K562 (cell line): ENCODE results near the gene FASTK. TPM values are rescaled to one million over a fixed set of nuclear protein-coding genes. Genes with fewer than 3 reads are reported as not detected.

Experiments used
- CBFA2T3 ChIP-seq: fragments of 450-650 bp; IDR thresholded peaks from 2 replicates; pipeline ENCODE4 v1.6.1; 2017
- HMGN3 ChIP-seq: IDR thresholded peaks from 2 replicates; pipeline ENCODE4 v1.6.1; 2011; ENCODE audit warnings: borderline replicate concordance, low read depth, mild to moderate bottlenecking, mixed read lengths, low read length; ENCODE audit not compliant: insufficient read length; ENCODE audit errors: extremely low read depth
- NBN ChIP-seq: fragments of 450-650 bp; IDR thresholded peaks from 2 replicates; pipeline ENCODE4 v1.6.1; 2016; ENCODE audit warnings: low read depth, mild to moderate bottlenecking
- NR3C1 ChIP-seq: sonication (generic); formaldehyde crosslinking; IDR thresholded peaks from 2 replicates; pipeline ENCODE4 v1.8.1; 2022; ENCODE audit warnings: missing genetic modification reagents
- SIN3A ChIP-seq, 2 experiments: fragments of 150-350 bp in 1 of 2; IDR thresholded peaks; 2 replicates each; pipeline ENCODE4 v1.6.1; 2011 to 2016; ENCODE audit warnings: borderline replicate concordance in 2 of 2, low read depth in 2 of 2, low read length in 2 of 2, mild to moderate bottlenecking in 2 of 2, moderate library complexity in 2 of 2; ENCODE audit not compliant: control insufficient read depth in 1 of 2
- SMARCA4 ChIP-seq: fragments of 450-650 bp; IDR thresholded peaks from 2 replicates; pipeline ENCODE4 v1.6.1; 2016
- SNRNP70 ChIP-seq: fragments of 200-400 bp; formaldehyde crosslinking; optimal IDR thresholded peaks from 2 replicates; pipeline ENCODE3; 2017; ENCODE audit warnings: low read depth, low read length
- SPI1 ChIP-seq: IDR thresholded peaks from 2 replicates; pipeline ENCODE4 v1.6.1; 2011; ENCODE audit warnings: low read depth, low read length, control low read depth, borderline replicate concordance
- XRCC3 ChIP-seq: fragments of 450-650 bp; IDR thresholded peaks from 2 replicates; pipeline ENCODE4 v1.6.1; 2017; ENCODE audit warnings: mild to moderate bottlenecking, moderate library complexity
- ZC3H8 ChIP-seq: fragments of 450-650 bp; IDR thresholded peaks from 2 replicates; pipeline ENCODE4 v1.6.1; 2017
- ZNF197 ChIP-seq: fragments of 200-800 bp; sonication (Bioruptor generic); IDR thresholded peaks from 2 replicates; pipeline ENCODE4 v1.6.1; 2016; ENCODE audit warnings: low read depth, missing genetic modification characterization, missing compliant biosample characterization
- ZNF707 ChIP-seq: fragments of 250-450 bp; sonication (Bioruptor Pico); conservative IDR thresholded peaks from 2 replicates; pipeline ENCODE4 v1.8.0; 2022; ENCODE audit warnings: inconsistent platforms, mild to moderate bottlenecking, moderate library complexity
- polyA plus RNA-seq, 8 experiments: library from polyadenylated mRNA; depleted of rRNA in 4 of 8; stranded (reverse) in 5 of 8; unstranded in 3 of 8; fragments of >200 nt; fragmentation: Nextera tagmentation in 2 of 8; fragmentation: Illumina TruSeq in 1 of 8; extraction: Ambion mirVana in 2 of 8; extraction: Trizol in 1 of 8; gene quantifications; 2 replicates each; pipeline versions ENCODE4 v1.2.1 to v1.2.3, GENCODE V29; 2011 to 2014; ENCODE audit warnings: inconsistent platforms in 1 of 8, missing spikeins in 1 of 8
- total RNA-seq, 7 experiments: library from RNA; depleted of rRNA in 6 of 7; stranded (reverse); fragments of >200 nt in 6 of 7; fragmentation: Illumina TruSeq in 2 of 7; extraction: Trizol in 2 of 7; gene quantifications; 2 replicates each; pipeline versions ENCODE4 v1.2.1 to v1.2.3, GENCODE V29; 2011 to 2021; ENCODE audit warnings: low replicate concordance in 1 of 7
- TF ChIP-seq, protein P1 (sequence below): fragments of 250-450 bp; sonication (Bioruptor Pico); IDR thresholded peaks from 2 replicates; pipeline ENCODE4 v1.4.0; 2020
- TF ChIP-seq, protein P2 (sequence below): fragments of 200-800 bp; sonication (Bioruptor generic); IDR thresholded peaks from 2 replicates; pipeline ENCODE4 v1.6.1; 2017; ENCODE audit warnings: missing genetic modification characterization, missing compliant biosample characterization
- TF ChIP-seq, protein P3 (sequence below): IDR thresholded peaks from 2 replicates; pipeline ENCODE4 v1.6.1; 2012; ENCODE audit warnings: low read depth, low read length, improper control_type of control experiment, borderline replicate concordance
- TF ChIP-seq, protein P4 (sequence below): fragments of 450-650 bp; IDR thresholded peaks from 2 replicates; pipeline ENCODE4 v1.6.1; 2017; ENCODE audit warnings: antibody characterized with exemption

FASTK gene
- total and polyA plus RNA-seq, 9 of the 15 experiments (the other 6 are each of a cell fraction or from before 2014, with no cell fraction given), result 0.51 to 150 (median 48.2) TPM

DNA sequence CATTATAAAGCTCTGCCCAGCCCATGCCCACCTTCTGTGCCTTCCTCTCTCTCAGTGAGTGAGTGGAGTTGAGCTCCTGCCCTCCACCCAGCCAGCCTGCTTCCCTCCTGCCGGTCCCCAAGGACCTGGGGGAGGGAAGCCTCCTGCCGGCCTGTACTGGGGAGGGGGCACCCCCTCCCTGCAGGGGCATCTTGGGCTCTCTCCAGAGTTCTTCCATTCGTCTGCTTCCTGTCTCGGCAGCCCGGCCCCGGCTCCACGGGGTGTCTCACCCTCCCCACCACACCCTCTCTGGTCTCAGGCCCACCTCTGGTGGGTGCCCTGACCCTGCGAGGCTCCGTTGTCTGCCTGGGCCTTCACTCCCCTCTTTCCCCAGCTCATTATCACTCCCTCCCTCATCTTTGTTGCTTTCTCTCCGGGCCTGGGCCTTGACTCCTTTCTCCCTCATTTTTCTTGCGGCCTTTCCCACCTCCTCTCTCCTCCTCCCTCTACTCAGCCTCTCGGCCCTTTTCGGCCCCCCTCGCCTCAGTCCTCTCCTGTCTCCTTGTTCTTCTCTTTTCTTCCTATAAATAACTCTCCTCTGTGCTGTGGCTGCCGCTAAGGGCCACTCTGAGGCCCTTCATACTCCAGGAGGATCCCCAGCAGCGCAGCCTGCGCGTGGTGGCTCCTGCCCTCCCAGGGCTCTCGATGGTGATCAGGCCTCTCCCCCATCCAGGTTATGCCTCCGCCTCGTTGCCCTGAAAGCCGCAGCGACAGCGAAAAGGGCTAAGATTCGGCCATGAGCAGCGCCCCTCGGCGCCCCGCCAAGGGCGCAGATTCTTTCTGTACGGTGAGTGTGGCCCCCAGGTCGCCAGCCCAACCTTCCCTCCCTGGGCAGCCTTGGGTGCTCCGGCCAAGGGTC lies 19.1 kb downstream of the FASTK start (continued):
- TF ChIP-seq, protein P1, sequence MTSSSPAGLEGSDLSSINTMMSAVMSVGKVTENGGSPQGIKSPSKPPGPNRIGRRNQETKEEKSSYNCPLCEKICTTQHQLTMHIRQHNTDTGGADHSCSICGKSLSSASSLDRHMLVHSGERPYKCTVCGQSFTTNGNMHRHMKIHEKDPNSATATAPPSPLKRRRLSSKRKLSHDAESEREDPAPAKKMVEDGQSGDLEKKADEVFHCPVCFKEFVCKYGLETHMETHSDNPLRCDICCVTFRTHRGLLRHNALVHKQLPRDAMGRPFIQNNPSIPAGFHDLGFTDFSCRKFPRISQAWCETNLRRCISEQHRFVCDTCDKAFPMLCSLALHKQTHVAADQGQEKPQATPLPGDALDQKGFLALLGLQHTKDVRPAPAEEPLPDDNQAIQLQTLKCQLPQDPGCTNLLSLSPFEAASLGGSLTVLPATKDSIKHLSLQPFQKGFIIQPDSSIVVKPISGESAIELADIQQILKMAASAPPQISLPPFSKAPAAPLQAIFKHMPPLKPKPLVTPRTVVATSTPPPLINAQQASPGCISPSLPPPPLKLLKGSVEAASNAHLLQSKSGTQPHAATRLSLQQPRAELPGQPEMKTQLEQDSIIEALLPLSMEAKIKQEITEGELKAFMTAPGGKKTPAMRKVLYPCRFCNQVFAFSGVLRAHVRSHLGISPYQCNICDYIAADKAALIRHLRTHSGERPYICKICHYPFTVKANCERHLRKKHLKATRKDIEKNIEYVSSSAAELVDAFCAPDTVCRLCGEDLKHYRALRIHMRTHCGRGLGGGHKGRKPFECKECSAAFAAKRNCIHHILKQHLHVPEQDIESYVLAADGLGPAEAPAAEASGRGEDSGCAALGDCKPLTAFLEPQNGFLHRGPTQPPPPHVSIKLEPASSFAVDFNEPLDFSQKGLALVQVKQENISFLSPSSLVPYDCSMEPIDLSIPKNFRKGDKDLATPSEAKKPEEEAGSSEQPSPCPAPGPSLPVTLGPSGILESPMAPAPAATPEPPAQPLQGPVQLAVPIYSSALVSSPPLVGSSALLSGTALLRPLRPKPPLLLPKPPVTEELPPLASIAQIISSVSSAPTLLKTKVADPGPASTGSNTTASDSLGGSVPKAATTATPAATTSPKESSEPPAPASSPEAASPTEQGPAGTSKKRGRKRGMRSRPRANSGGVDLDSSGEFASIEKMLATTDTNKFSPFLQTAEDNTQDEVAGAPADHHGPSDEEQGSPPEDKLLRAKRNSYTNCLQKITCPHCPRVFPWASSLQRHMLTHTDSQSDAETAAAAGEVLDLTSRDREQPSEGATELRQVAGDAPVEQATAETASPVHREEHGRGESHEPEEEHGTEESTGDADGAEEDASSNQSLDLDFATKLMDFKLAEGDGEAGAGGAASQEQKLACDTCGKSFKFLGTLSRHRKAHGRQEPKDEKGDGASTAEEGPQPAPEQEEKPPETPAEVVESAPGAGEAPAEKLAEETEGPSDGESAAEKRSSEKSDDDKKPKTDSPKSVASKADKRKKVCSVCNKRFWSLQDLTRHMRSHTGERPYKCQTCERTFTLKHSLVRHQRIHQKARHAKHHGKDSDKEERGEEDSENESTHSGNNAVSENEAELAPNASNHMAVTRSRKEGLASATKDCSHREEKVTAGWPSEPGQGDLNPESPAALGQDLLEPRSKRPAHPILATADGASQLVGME (CRISPR knock-in tag), result no peak
- no peak for TF ChIP-seq XRCC3
- TF ChIP-seq ZNF197 (CRISPR knock-in tag), result no peak
- no peak for TF ChIP-seq NR3C1 (CRISPR knock-in tag)
- TF ChIP-seq ZC3H8, result no peak
- TF ChIP-seq, protein P2, sequence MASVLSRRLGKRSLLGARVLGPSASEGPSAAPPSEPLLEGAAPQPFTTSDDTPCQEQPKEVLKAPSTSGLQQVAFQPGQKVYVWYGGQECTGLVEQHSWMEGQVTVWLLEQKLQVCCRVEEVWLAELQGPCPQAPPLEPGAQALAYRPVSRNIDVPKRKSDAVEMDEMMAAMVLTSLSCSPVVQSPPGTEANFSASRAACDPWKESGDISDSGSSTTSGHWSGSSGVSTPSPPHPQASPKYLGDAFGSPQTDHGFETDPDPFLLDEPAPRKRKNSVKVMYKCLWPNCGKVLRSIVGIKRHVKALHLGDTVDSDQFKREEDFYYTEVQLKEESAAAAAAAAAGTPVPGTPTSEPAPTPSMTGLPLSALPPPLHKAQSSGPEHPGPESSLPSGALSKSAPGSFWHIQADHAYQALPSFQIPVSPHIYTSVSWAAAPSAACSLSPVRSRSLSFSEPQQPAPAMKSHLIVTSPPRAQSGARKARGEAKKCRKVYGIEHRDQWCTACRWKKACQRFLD (CRISPR knock-in tag), result no peak
- no peak for TF ChIP-seq SPI1
- TF ChIP-seq, protein P3, sequence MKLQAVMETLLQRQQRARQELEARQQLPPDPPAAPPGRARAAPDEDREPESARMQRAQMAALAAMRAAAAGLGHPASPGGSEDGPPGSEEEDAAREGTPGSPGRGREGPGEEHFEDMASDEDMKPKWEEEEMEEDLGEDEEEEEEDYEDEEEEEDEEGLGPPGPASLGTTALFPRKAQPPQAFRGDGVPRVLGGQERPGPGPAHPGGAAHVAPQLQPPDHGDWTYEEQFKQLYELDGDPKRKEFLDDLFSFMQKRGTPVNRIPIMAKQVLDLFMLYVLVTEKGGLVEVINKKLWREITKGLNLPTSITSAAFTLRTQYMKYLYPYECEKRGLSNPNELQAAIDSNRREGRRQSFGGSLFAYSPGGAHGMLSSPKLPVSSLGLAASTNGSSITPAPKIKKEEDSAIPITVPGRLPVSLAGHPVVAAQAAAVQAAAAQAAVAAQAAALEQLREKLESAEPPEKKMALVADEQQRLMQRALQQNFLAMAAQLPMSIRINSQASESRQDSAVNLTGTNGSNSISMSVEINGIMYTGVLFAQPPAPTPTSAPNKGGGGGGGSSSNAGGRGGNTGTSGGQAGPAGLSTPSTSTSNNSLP, result no peak
- no peak; a peak in 2 of 4 replicates for TF ChIP-seq SIN3A (IDR thresholded peaks at IDR 0.05; ENCODE audit: borderline replicate concordance in 2 of 2, control insufficient read depth in 1 of 2, low read depth in 2 of 2, low read length in 2 of 2)
- TF ChIP-seq NBN, result peak; percentile 15; the same call in 1 of the 2 replicates
- no peak for TF ChIP-seq ZNF707 (CRISPR knock-in tag)
- TF ChIP-seq, protein P4, sequence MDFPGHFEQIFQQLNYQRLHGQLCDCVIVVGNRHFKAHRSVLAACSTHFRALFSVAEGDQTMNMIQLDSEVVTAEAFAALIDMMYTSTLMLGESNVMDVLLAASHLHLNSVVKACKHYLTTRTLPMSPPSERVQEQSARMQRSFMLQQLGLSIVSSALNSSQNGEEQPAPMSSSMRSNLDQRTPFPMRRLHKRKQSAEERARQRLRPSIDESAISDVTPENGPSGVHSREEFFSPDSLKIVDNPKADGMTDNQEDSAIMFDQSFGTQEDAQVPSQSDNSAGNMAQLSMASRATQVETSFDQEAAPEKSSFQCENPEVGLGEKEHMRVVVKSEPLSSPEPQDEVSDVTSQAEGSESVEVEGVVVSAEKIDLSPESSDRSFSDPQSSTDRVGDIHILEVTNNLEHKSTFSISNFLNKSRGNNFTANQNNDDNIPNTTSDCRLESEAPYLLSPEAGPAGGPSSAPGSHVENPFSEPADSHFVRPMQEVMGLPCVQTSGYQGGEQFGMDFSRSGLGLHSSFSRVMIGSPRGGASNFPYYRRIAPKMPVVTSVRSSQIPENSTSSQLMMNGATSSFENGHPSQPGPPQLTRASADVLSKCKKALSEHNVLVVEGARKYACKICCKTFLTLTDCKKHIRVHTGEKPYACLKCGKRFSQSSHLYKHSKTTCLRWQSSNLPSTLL, result 0 out of 2 replicates have a peak, but pooled peaks have one; percentile 37
- TF ChIP-seq HMGN3, result no peak
- TF ChIP-seq SMARCA4, result peak; percentile 47; the same call in 1 of the 2 replicates
- TF ChIP-seq SNRNP70, result no peak
- no peak for TF ChIP-seq CBFA2T3
